A673 (cell line): ENCODE measurements around the gene CDH23.

Experiments
- EZH2 ChIP-seq: fragments of 200-600 bp; sonication (generic); IDR thresholded peaks from 2 replicates; pipeline ENCODE4 v1.6.1; 2017; ENCODE audit warnings: borderline replicate concordance, low read depth, mild to moderate bottlenecking, mixed read lengths, antibody characterized with exemption, low read length; ENCODE audit not compliant: poor library complexity, severe bottlenecking
- TF ChIP-seq, protein P1 (sequence below): fragments of 300-800, 200-600 bp; sonication (generic); conservative IDR thresholded peaks from 2 replicates; pipeline ENCODE4 v1.5.1; 2017; ENCODE audit warnings: low read depth, mild to moderate bottlenecking, antibody characterized with exemption, low read length, moderate library complexity, mixed read lengths

DNA sequence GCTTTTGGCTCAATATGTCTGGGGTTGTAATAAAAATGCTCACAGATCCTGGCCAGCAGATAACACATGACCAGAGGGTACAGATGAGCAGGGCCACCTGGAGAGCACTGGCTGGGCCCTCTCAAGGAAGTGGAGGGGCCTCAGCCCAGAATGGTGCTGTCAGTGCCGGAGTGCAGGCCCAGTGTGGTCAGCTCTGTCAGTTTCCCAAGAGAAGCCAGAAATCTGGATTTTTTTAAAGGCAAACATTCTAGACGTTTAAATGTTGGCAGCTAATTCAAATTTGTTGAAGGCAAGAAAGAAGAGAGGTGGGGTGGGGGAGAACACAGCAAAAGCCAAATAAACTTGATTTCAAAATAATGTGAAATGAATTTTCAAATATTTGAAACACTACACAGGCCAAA is 320.8 kb downstream of the CDH23 start:
- TF ChIP-seq, protein P1, sequence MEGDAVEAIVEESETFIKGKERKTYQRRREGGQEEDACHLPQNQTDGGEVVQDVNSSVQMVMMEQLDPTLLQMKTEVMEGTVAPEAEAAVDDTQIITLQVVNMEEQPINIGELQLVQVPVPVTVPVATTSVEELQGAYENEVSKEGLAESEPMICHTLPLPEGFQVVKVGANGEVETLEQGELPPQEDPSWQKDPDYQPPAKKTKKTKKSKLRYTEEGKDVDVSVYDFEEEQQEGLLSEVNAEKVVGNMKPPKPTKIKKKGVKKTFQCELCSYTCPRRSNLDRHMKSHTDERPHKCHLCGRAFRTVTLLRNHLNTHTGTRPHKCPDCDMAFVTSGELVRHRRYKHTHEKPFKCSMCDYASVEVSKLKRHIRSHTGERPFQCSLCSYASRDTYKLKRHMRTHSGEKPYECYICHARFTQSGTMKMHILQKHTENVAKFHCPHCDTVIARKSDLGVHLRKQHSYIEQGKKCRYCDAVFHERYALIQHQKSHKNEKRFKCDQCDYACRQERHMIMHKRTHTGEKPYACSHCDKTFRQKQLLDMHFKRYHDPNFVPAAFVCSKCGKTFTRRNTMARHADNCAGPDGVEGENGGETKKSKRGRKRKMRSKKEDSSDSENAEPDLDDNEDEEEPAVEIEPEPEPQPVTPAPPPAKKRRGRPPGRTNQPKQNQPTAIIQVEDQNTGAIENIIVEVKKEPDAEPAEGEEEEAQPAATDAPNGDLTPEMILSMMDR: no peak
- no peak for TF ChIP-seq EZH2
